ENCODE data around the gene ZC2HC1C.

ZC2HC1C gene

DNA sequence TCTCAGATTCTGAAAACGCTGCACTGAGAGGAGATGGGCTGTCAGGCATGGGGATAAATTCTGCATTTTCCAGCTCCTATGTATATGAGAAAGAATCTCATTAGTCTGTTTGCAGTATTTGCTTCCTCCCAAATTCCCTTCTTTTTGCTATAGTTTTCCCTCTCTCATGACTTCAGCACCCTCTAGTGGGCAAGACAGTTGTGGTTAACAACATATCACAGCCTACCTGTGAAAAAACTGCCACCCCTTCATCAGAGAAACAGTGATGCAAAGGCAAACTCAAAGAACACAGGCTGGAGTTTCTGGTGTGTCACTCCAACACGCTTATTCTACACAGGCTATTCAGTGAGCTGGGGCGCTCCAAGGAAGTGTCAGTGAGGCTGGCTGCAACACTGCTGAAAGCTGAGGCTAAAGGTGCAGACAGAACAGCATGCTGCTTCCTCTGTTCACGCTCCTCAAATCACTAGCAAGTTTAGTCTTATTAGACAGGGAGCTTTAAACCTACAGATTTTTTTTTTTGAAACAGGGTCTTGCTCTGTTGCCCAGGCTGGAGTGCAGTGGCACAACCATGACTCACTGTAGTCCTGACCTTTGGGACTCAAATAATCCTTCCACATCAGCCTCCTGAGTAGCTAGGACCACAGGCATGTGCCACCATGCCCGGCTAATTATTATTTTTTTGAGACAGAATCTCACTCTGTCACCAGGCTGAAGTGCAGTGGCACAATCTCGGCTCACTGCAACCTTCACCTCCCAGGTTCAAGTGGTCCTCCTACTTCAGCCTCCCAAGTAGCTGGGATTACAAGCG is 19.3 kb downstream of the ZC2HC1C start:
- TF ChIP-seq, protein P1, sequence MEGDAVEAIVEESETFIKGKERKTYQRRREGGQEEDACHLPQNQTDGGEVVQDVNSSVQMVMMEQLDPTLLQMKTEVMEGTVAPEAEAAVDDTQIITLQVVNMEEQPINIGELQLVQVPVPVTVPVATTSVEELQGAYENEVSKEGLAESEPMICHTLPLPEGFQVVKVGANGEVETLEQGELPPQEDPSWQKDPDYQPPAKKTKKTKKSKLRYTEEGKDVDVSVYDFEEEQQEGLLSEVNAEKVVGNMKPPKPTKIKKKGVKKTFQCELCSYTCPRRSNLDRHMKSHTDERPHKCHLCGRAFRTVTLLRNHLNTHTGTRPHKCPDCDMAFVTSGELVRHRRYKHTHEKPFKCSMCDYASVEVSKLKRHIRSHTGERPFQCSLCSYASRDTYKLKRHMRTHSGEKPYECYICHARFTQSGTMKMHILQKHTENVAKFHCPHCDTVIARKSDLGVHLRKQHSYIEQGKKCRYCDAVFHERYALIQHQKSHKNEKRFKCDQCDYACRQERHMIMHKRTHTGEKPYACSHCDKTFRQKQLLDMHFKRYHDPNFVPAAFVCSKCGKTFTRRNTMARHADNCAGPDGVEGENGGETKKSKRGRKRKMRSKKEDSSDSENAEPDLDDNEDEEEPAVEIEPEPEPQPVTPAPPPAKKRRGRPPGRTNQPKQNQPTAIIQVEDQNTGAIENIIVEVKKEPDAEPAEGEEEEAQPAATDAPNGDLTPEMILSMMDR (IDR thresholded peaks at IDR 0.05; ENCODE audit: insufficient read depth, low read depth, low read length, missing control alignments) = peak; percentile 71
- peak; percentile 43 for DNase-seq (ENCODE audit: low read depth)
- no peak overlapping the region for H3K4me3 ChIP-seq (ENCODE audit: low read depth, low read length)

DNA sequence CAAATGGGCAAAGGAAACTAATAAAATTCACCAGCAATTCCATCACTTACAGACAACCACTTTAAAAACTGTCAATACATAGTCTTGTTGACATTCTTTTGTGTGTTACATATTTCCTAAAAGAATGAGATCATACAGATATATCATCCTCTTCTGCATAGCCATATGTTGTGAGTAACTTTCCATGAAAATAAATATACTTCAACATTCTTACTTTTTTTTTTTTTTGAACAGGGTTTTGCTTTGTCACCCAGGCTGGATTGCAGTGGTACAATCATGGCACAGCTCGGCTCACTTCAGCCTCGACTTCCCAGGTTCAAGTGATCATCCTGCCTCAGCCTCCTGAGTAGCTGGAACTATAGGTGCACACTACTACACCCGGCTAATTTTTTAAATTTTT is 20.9 kb downstream of the ZC2HC1C start:
- no peak for DNase-seq (ENCODE audit: low read depth)
- TF ChIP-seq, protein P1 (IDR thresholded peaks at IDR 0.05; ENCODE audit: insufficient read depth, low read depth, low read length, missing control alignments) = no peak
- H3K4me3 ChIP-seq (ENCODE audit: low read depth, low read length) = no peak overlapping the region

DNA sequence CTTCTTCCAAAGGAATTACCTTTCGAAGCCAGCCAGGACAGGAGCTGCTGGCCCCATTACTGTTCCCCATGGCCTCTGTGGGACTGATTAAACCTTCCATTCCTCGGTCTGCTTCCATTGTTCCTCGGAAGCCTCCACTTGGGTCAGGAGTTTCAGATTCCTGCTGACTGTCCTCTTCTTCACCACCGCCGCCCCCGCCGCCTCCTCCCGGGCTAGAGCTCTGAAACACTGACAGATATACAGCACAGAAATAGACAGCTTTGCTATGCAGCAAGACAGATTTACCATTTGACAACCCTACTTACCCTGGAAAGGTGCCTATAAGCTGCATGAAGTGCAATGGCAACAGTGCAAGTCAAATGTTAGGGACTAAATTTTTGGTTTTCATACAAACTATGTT is 21.8 kb downstream of the ZC2HC1C start:
- no peak overlapping the region for H3K4me3 ChIP-seq (ENCODE audit: low read depth, low read length)
- no peak for DNase-seq (ENCODE audit: low read depth)
- TF ChIP-seq, protein P1 (IDR thresholded peaks at IDR 0.05; ENCODE audit: insufficient read depth, low read depth, low read length, missing control alignments) = no peak

DNA sequence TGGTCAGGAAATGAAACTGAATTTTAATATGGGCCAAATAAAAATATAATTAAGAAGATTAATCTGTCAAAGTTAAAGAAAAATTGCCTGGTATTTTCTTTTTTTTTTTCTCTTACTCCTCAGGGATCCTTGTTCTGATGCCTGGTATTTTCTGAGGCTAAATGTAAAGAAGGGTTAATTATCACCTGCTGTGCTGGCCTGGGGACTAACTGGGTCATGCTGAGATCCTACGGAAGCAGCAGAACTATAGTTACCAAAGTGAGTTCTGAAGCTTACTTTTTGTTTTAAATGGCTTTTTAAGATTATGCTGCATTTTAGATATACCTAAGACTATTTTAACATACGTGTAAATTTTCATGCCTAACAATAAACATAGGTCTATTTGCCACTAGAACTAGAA is 23.3 kb downstream of the ZC2HC1C start:
- DNase-seq (ENCODE audit: low read depth) = no peak
- TF ChIP-seq, protein P1 (IDR thresholded peaks at IDR 0.05; ENCODE audit: insufficient read depth, low read depth, low read length, missing control alignments) = no peak
- no peak overlapping the region for H3K4me3 ChIP-seq (ENCODE audit: low read depth, low read length)

DNA sequence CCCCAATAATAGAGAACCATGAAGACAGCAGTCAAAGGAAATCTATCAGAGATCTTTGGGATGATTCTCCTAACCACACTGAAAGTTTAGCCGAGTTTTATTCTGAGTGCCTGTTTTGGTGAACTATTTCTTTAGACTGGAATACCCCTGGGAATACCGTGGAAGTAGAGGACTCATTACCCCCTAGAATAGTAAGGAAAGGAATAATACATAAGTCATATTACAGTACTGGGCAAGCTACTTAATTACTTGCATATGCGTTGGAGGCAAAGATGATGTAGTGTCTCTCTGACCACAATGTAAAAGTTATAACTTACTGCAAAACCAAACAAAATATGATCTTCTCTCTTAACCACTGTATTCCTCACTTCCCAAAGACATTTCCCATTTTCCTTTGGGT is 25.5 kb downstream of the ZC2HC1C start:
- no peak overlapping the region for H3K4me3 ChIP-seq (ENCODE audit: low read depth, low read length)
- no peak for DNase-seq (ENCODE audit: low read depth)
- TF ChIP-seq, protein P1 (IDR thresholded peaks at IDR 0.05; ENCODE audit: insufficient read depth, low read depth, low read length, missing control alignments) = no peak

DNA sequence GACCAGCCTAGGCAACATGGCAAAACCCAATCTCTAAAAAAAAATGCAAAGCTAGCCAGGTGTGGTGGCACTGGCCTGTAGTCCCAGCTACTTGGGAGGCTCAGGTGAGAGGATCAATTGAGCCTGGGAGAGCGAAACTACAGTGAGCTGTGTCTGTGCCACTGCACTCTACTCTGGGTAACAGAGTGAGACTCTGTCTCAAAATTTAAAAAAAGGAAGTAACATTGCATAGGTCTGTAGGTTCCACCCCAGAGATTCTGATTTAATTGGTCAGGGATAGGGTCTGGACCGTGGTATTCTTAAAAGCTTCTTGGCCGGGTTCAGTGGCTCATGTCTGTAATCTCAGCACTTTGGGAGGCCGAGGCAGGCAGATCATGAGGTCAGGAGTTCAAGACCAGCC is 26.2 kb downstream of the ZC2HC1C start:
- TF ChIP-seq, protein P1 (IDR thresholded peaks at IDR 0.05; ENCODE audit: insufficient read depth, low read depth, low read length, missing control alignments) = no peak
- H3K4me3 ChIP-seq (ENCODE audit: low read depth, low read length) = no peak overlapping the region
- DNase-seq (ENCODE audit: low read depth) = no peak

DNA sequence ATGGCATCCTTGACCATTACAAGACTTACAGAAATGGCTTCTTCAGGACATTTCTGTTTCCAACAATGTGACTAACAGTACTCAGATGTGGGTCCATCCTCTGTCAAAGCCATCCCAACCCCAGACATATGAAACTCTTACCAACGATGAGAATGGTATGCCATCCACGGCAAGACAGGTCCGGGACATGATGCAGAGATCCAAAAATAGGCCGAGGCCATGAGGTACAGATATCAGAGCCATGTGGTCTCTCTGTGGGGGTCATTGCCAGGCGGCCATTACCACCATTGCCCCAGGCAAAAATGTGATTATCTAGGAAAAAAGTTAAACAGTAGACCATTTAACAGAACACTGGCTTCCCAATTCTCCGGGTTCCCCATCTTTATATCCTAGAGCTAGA is 27.5 kb downstream of the ZC2HC1C start:
- no peak overlapping the region for H3K4me3 ChIP-seq (ENCODE audit: low read depth, low read length)
- DNase-seq (ENCODE audit: low read depth) = no peak
- TF ChIP-seq, protein P1 (IDR thresholded peaks at IDR 0.05; ENCODE audit: insufficient read depth, low read depth, low read length, missing control alignments) = no peak

Measured in GM12865 (cell line).